GM21737 (cell line): ENCODE results near the gene KLK4.

Source experiments
- ATAC-seq: cut with Tn5 transposase; IDR thresholded peaks from one replicate; pipeline ENCODE4 v1.9.1; 2021; ENCODE audit warnings: mild to moderate bottlenecking, moderate library complexity; ENCODE audit not compliant: unreplicated experiment

The KLK4 gene, protein sequence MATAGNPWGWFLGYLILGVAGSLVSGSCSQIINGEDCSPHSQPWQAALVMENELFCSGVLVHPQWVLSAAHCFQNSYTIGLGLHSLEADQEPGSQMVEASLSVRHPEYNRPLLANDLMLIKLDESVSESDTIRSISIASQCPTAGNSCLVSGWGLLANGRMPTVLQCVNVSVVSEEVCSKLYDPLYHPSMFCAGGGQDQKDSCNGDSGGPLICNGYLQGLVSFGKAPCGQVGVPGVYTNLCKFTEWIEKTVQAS

DNA sequence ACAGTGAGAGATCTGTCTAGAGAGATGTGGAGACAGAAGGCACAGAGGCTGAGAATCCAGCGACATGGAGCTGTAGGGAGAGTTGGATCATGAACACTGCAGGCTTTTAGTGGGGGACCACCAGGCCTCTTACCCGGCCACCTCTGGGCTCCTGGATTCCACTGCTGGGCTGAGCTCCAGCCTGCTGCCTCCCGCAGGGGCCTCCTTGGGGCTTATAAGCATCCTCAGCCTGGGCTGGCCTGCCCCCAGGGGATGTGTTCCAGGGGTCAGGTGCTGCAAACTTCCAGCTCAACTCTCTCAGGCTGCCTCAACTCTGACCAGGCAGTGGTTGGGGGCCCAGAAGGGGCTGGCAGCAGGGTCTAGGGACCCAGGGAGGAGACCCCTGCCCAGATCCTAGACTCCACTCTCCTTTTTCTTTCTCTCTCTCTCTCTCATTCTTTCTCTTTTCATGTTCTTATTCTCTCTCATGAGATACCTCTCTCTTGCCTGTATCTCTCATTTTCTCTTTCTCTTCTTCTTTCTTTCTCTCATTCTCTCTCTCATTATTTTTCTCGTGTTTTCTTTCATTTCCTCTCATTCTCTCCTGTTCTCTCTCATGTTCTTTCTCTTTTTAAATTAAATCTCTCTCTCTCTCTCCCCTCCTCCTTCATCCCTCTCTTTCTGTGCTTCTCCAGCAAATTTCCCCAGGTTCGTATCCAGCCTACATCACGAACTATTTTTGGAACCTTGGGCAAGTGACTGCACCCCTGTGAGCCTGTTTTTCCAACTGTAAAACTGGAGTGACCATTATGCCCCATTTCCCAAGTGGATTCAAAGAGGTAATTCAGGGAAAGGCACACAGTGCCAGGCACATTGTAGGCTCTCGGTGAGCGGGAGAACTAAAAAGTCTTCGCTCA is at the start of gene KLK4:
KLK4 (minus strand) TSS at position 190 of the 896 bp plus-strand sequence. CDS start 657 bp downstream, outside the sequence.
- ATAC-seq, result no peak

GRCh38 chr19:50959731-50960500 is 48.7 kb upstream of the KLK4 start:
- ATAC-seq, result no peak

DNA sequence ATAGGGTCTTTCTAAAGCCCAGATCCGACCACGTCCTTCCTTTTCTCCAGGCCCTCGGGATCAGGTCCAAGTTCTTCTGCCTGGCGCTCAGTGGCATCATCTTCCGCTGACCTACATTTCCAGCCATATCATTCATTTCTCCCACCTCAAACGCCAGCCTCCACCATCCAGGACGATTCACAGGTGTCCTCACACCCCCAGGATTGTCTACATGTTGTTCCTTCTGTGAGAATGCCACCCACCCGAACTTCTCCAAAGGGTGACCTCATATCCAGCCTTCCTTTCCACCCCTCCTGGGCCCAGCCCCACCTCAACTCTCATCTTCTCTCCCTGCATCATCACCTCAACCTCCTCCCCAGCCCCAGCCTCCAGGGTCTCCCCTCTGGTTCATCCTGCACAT is 46.4 kb upstream of the KLK4 start:
- ATAC-seq, result no peak

GRCh38 chr19:50952910-50953309 is 41.7 kb upstream of the KLK4 start, which contains the start of gene KLK5:
Gene KLK5, minus strand, starts transcription at chr19:50953038. Its CDS starts 381 bp downstream, at chr19:50952657.
- ATAC-seq, result no peak

- ATAC-seq, result no peak
Measured at GRCh38 chr19:50949861-50950260, 38.7 kb upstream of the KLK4 start.

- ATAC-seq, result no peak
Measured at GRCh38 chr19:50947123-50947522, 35.9 kb upstream of the KLK4 start.

- no peak for ATAC-seq
Measured at GRCh38 chr19:50944795-50945194, 33.6 kb upstream of the KLK4 start.

DNA sequence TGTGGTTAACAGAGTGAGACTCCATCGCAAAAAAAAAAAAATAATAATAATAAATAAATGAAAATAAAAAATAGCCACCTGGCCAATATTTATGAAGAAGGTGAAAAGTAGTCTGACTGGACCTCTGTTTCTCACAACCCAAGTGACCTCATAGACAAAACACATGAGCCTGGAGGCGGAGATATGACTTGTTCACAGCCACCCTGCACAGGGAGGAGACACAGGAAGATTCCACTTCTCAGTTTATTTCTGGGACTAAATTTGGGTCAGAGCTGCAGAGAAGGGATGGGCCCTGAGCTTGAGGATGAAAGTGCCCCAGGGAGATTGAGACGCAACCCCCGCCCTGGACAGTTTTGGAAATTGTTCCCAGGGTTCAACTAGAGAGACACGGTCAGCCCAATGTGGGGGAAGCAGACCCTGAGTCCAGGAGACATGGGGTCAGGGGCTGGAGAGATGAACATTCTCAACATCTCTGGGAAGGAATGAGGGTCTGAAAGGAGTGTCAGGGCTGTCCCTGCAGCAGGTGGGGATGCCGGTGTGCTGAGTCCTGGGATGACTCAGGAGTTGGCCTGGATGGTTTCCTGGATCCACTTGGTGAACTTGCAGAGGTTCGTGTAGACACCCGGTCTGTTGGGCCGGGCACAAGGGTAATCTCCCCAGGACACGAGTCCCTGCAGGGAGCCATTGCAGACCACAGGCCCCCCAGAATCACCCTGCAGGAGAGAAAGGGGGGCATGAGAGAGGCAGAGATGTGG is 32.1 kb upstream of the KLK4 start:
- no peak for ATAC-seq

DNA sequence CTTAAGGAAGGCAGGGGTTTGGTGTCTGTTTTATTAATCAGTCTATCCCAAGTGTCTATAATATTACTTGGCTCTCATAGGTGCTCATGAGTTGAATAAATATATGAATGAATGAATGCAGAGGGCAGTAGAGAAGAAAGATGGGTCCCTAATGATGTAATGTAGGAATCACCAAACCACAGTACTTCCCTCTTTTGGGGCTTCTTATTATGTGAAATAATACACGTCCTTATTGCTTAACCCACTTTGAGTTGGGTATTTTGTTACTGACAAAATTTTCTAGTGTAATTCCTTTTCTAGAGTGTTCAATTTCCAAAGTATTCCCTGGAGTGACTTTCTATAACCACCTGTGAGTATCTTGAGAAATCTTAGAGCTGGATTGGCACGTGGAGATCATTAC is 28.4 kb upstream of the KLK4 start:
- ATAC-seq, result no peak

GRCh38 chr19:50933640-50934039 is 22.4 kb upstream of the KLK4 start:
- no peak for ATAC-seq

DNA sequence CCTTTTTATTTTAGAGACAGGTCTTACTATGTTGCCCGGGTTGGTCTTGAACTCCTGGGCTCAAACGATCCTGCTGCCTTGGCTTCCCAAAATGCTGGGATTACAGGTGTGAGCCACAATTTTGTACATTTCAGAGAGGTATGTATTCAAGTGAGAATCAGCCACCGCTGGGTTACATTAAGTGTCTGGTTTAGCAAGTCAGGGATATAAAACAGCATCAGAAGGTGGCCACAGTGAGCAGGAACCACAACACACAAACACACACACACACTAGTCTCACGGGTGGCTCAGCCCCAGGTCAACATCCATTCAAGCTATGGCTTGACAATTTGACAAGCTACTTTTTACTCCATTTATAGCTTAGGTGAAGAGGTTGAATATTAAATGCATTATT is 21.5 kb upstream of the KLK4 start:
- no peak for ATAC-seq

DNA sequence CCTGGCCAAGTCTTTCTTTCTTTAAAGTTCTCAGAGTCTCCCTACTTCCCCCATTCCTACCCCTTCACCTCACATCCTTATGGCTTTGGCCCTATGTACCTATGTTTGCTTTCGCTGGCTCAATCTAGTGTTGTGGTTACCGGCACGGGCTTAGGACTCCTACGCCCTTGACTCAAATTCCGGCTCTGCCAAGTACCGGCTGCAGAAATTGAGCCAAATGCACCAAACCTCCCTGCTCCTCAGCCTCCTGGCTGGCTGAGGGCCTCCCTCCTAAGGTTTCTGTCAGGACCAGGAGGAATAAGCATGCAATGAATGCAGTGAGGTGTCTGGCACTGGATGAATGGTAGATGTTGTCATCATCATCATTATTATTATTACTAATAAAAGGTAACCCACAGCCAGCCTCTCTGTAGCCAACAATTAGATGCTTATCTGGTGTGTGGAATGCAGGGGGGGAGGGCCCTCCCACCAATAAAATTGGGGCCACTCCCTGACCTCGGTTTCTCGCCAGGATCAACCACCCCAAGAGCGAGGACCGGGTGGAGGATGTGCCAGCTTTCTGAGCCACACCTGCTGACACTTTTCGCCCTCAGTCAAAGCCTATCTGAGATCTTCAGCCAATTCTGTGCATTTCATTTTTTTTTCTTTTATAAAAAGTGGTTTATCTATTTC is 21.0 kb upstream of the KLK4 start:
- ATAC-seq, result no peak

- ATAC-seq, result no peak
Measured at GRCh38 chr19:50931023-50931422, 19.8 kb upstream of the KLK4 start.

DNA sequence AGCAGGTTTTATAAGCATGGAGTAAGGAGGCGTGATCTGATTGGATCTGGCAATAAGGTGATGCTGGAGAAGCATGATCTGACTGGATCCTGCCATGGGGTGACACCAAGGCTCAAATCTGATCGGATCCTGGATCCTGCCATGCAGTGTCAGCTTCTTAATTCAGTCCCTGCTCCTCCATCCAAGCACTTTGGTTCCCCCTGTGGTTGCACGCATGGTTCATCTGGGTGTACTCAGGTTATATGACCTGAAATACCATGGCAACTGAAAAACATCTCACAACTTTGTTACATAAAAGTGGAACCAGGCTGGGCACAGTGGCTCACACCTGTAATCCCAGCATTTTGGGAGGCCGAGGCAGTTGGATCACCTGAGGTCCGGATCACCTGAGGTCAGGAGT is 17.6 kb upstream of the KLK4 start:
- no peak for ATAC-seq

- ATAC-seq, result no peak
Measured at GRCh38 chr19:50926144-50926543, 14.9 kb upstream of the KLK4 start.

DNA sequence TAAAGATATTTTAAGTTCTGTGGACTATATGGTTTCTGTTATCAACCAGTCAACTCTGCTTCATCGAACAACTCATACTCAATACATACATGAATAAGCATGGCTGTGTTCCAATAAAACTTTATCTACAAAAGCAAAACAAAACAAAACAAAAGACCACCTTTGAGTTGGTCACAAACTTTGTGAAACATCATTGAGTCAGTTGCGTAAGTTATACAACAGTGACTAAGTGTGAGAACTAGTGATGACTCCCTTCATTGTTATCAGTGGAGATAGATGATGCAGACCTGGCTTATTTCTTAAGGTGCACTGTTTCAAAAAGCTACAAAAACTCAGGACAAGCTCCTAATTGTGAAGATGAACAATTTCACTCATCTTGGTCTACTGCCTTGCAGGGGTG is 14.5 kb upstream of the KLK4 start:
- no peak for ATAC-seq

DNA sequence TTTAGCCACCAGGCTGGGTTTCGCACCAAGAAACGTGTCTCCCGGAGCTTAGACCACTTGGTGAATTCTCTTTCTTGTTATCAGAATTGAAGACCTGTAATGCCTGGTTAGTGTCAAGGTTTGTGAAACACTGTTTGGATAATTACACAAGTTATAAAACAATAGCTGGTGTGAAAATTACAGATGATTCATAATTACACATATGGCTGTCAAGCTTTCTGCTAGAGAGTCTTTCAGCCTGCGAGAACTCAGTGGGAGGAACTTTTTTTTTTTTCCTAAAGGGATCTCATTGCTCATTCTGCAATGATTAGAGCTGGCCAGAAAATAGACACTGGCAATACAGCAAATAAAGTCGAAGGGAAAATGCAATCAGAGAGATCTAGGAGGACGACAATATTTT is 13.4 kb upstream of the KLK4 start:
- ATAC-seq, result no peak

DNA sequence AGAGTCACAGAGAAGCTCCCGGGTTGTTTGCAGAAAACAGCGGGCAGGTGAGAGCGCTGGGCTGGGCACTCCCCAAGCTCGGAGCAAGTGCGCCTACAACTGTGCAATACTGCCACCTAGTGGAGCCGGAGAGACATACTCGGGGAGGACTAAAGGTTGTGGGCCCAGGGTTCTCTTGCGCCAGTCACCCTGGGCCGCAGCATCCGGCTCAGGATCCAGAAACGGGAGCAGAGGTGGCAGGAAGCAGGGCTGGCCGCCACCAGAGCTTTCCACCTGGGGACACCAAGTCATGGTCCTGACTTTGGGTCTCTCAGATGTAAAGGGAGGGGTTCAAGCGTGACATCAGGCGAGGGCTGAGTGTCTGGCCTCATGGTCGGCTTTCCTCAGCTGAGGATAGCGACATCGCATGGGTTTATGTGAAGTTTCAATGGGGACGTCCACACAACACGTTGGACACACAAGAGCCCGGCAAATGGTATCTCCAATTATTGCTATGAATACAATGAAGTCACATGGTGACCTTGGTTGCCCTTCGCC is 11.2 kb upstream of the KLK4 start:
- peak; percentile 83 for ATAC-seq

DNA sequence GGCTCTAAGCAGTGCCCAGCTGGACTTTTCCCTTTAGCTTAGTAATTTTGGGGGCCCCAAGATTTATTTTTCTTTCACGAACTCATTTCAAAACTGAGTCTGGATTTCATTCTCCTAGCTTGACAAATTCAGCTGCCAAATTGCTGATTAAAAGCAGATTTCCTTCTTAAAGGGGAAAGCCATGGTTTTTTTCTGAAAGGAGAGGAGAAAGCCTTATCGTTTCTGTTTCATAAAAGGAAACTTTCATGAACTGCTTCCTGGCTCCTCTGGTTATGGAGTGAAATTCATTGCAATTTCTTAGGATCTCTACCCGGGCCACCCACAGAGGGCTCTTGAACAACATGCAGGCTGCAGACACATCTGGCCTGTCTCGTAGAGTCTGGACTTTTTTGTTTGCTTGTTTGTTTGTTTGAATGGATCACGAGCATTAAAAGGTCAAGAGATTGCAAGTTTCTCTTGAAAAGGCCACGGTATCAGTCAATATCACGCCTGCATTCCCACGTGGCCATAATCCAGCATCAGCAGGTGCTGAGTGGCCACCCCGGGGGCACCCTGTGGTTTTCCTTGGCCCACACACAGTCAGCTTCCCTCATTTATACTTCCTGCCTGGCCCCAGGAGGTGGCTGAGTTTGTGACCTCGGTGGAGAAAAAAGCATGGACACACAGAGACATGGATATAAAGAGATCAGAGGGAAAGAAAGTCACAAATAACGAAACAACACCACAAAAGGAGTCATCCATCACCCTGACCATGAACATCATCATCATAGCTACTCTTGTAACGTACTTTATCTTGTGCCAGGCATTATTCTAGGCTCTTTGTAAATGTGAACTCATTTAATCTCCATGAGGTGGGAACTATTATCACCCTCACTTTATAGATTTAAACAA is 10.5 kb upstream of the KLK4 start:
- no peak for ATAC-seq
